H1 (cell line): ENCODE results near the gene DECR2. TPM values are rescaled to one million over a fixed set of nuclear protein-coding genes. Genes with fewer than 3 reads are reported as not detected.

ENCODE experiments used
- CTCF ChIA-PET: fragments of 300-600 bp; sonication (Branson Sonifier 250); formaldehyde crosslinking; loops from one replicate; lab custom pipeline; 2021; ENCODE audit not compliant: partially characterized antibody; lab: Charles Lee
- POLR2A ChIA-PET: fragments of 300-600 bp; sonication (Branson Sonifier 250); formaldehyde crosslinking; loops from one replicate; lab custom pipeline; 2021; ENCODE audit warnings: inconsistent platforms; ENCODE audit not compliant: partially characterized antibody; lab: Charles Lee
- DNase-seq, 2 experiments: peaks; one replicate each; pipeline versions ENCODE4 v3.0.0 to v3.0.0-alpha.2; 2010 to 2022; ENCODE audit warnings: low spot score in 2 of 2, low read depth in 1 of 2, mixed read lengths in 1 of 2
- FAIRE-seq: peaks from 2 replicates; lab custom pipeline; 2011; peaks lifted over from hg19 to GRCh38; lab: Jason Lieb, UNC
- H2AFZ ChIP-seq: 2 replicates; pipeline ENCODE4 v1.8.1; 2012; ENCODE audit warnings: low read length, inconsistent platforms
- H2AK5ac ChIP-seq: 2 replicates; pipeline ENCODE4 v1.6.1; 2013; ENCODE audit warnings: low read depth, low read length
- H2BK120ac ChIP-seq: replicated peaks from 2 replicates; pipeline ENCODE3; 2013; ENCODE audit warnings: low read depth, low read length, inconsistent platforms
- H2BK12ac ChIP-seq: 2 replicates; pipeline ENCODE4 v1.6.1; 2013; ENCODE audit warnings: low read depth, low read length
- H2BK15ac ChIP-seq: 2 replicates; pipeline ENCODE4 v1.6.1; 2013; ENCODE audit warnings: low read length
- H2BK20ac ChIP-seq: 2 replicates; pipeline ENCODE4 v1.6.1; 2013; ENCODE audit warnings: low read length
- H2BK5ac ChIP-seq: 2 replicates; pipeline ENCODE4 v1.6.1; 2013; ENCODE audit warnings: low read depth, low read length
- H3K14ac ChIP-seq: 2 replicates; pipeline ENCODE4 v1.6.1; 2013; ENCODE audit warnings: inconsistent platforms; ENCODE audit not compliant: insufficient read length
- H3K18ac ChIP-seq: 2 replicates; pipeline ENCODE4 v1.6.1; 2013; ENCODE audit warnings: low read length; ENCODE audit errors: extremely low read depth
- H3K23ac ChIP-seq: 2 replicates; pipeline ENCODE4 v1.6.1; 2013; ENCODE audit warnings: inconsistent platforms; ENCODE audit not compliant: insufficient read length
- H3K23me2 ChIP-seq: 2 replicates; pipeline ENCODE4 v1.6.1; 2013; ENCODE audit warnings: low read depth, low read length
- H3K27ac ChIP-seq: 2 replicates; pipeline ENCODE4 v1.6.1; 2011; ENCODE audit warnings: low read depth, low read length, inconsistent platforms
- H3K27me3 ChIP-seq, 4 experiments: replicated peaks in 1 of 4; 1 replicate in 1 of 4; 2 replicates in 3 of 4; pipeline versions ENCODE4 v1.6.1 to v1.8.1; 2011 to 2013; ENCODE audit warnings: low read length in 3 of 4, mild to moderate bottlenecking in 3 of 4, inconsistent platforms in 2 of 4, mixed read lengths in 2 of 4, moderate library complexity in 1 of 4; ENCODE audit not compliant: control insufficient read depth in 3 of 4, insufficient read depth in 3 of 4; ENCODE audit errors: extremely low read depth in 1 of 4
- H3K36me3 ChIP-seq, 4 experiments: 2 replicates each; pipeline versions ENCODE4 v1.6.1 to v1.8.1; 2011 to 2013; ENCODE audit warnings: mild to moderate bottlenecking in 4 of 4, low read length in 3 of 4, moderate library complexity in 2 of 4, control low read depth in 1 of 4, inconsistent platforms in 1 of 4; ENCODE audit not compliant: insufficient read depth in 4 of 4, control insufficient read depth in 2 of 4
- H3K4ac ChIP-seq: replicated peaks from 2 replicates; pipeline ENCODE3; 2013; ENCODE audit warnings: low read length, low read depth, mixed read lengths, inconsistent platforms; ENCODE audit not compliant: insufficient read length
- H3K4me1 ChIP-seq, 4 experiments: replicated peaks in 1 of 4; 1 replicate in 1 of 4; 2 replicates in 3 of 4; pipeline versions ENCODE4 v1.6.1 to v1.8.1; 2011 to 2013; ENCODE audit warnings: low read length in 3 of 4, inconsistent platforms in 2 of 4, mixed read lengths in 1 of 4; ENCODE audit not compliant: insufficient read depth in 4 of 4, control insufficient read depth in 3 of 4
- H3K4me2 ChIP-seq, 2 experiments: 2 replicates each; pipeline versions ENCODE4 v1.6.1 to v1.8.1; 2011 to 2013; ENCODE audit warnings: low read depth in 2 of 2, low read length in 2 of 2, control low read depth in 1 of 2, inconsistent platforms in 1 of 2, mild to moderate bottlenecking in 1 of 2; ENCODE audit not compliant: insufficient read depth in 1 of 2
- H3K4me3 ChIP-seq, 4 experiments: fragments of 200-600, 300-600 bp in 1 of 4; sonication (generic), shearing (Covaris generic), sonication (Bioruptor Twin) in 1 of 4; 2 replicates each; pipeline versions ENCODE4 v1.5.1 to v1.8.1; 2011 to 2016; ENCODE audit warnings: low read length in 4 of 4, low read depth in 3 of 4, control low read depth in 2 of 4, inconsistent platforms in 2 of 4, mild to moderate bottlenecking in 2 of 4, mixed read lengths in 1 of 4, moderate library complexity in 1 of 4; ENCODE audit not compliant: insufficient read depth in 2 of 4; ENCODE audit errors: extremely low read depth in 1 of 4
- H3K56ac ChIP-seq: replicated peaks from 2 replicates; pipeline ENCODE3; 2013; ENCODE audit warnings: low read depth, mild to moderate bottlenecking, mixed read lengths, low read length, inconsistent platforms; ENCODE audit not compliant: insufficient read length
- H3K79me1 ChIP-seq: 2 replicates; pipeline ENCODE4 v1.6.1; 2013; ENCODE audit warnings: low read depth, low read length, control low read depth
- H3K79me2 ChIP-seq, 2 experiments: 2 replicates each; pipeline versions ENCODE4 v1.6.1 to v1.8.1; 2012 to 2013; ENCODE audit warnings: low read length in 2 of 2, mild to moderate bottlenecking in 2 of 2, inconsistent platforms in 1 of 2; ENCODE audit not compliant: insufficient read depth in 2 of 2, control insufficient read depth in 1 of 2
- H3K9ac ChIP-seq, 4 experiments: replicated peaks in 1 of 4; 1 replicate in 1 of 4; 2 replicates in 3 of 4; pipeline versions ENCODE4 v1.6.1 to v1.8.1; 2011 to 2013; ENCODE audit warnings: low read depth in 3 of 4, low read length in 3 of 4, control low read depth in 2 of 4, mild to moderate bottlenecking in 2 of 4, moderate library complexity in 2 of 4, inconsistent platforms in 1 of 4; ENCODE audit errors: extremely low read depth in 1 of 4
- H3K9me3 ChIP-seq, 2 experiments: 2 replicates each; pipeline versions ENCODE4 v1.6.1 to v1.8.1; 2012 to 2013; ENCODE audit warnings: mild to moderate bottlenecking in 2 of 2, moderate library complexity in 2 of 2, control low read depth in 1 of 2, inconsistent platforms in 1 of 2, low read depth in 1 of 2, low read length in 1 of 2, mixed read lengths in 1 of 2; ENCODE audit not compliant: insufficient read depth in 2 of 2
- H4K20me1 ChIP-seq, 2 experiments: replicated peaks in 1 of 2; 2 replicates each; pipeline versions ENCODE3 to v1.8.1; 2011 to 2013; ENCODE audit warnings: inconsistent platforms in 2 of 2, low read length in 2 of 2, mild to moderate bottlenecking in 1 of 2; ENCODE audit not compliant: insufficient read depth in 2 of 2, control insufficient read depth in 1 of 2
- H4K5ac ChIP-seq: 2 replicates; pipeline ENCODE4 v1.6.1; 2013; ENCODE audit warnings: low read length, low read depth, mixed read lengths, inconsistent platforms; ENCODE audit not compliant: insufficient read length
- H4K8ac ChIP-seq: 2 replicates; pipeline ENCODE4 v1.8.0; 2013; ENCODE audit warnings: mild to moderate bottlenecking, moderate library complexity, low read length, inconsistent platforms; ENCODE audit not compliant: insufficient read depth; ENCODE audit errors: extremely low read depth
- H4K91ac ChIP-seq: replicated peaks from 2 replicates; pipeline ENCODE3; 2013; ENCODE audit warnings: low read length, mixed read lengths, inconsistent platforms; ENCODE audit not compliant: insufficient read length
- ATF3 ChIP-seq: IDR thresholded peaks from 2 replicates; pipeline ENCODE4 v1.6.1; 2011; ENCODE audit warnings: low read depth, mild to moderate bottlenecking, low read length; ENCODE audit not compliant: insufficient read depth
- NANOG ChIP-seq: IDR thresholded peaks from 2 replicates; pipeline ENCODE4 v1.6.1; 2011; ENCODE audit warnings: low read length, low read depth, mild to moderate bottlenecking, inconsistent platforms; ENCODE audit not compliant: insufficient read depth, poor library complexity, severe bottlenecking
- SIN3A ChIP-seq, 2 experiments: IDR thresholded peaks in 1 of 2; conservative IDR thresholded peaks in 1 of 2; 2 replicates each; pipeline ENCODE4 v1.6.1; 2011 to 2012; ENCODE audit warnings: low read length in 2 of 2, improper control_type of control experiment in 1 of 2, low read depth in 1 of 2, mild to moderate bottlenecking in 1 of 2
- WGBS, 2 experiments: shearing (Covaris generic) in 1 of 2; methylation state at CpG; one replicate each; pipeline versions ENCODE4 v1.1.6 to v1.1.7; 2013 to 2015; ENCODE audit warnings: low lambda C conversion rate in 2 of 2, mixed read lengths in 2 of 2, inconsistent platforms in 1 of 2, low coverage in 1 of 2, missing lambda C conversion rate in 1 of 2; ENCODE audit not compliant: insufficient replicate concordance in 2 of 2, insufficient coverage in 1 of 2, insufficient read length in 1 of 2; ENCODE audit errors: extremely low coverage in 1 of 2, missing lambda C conversion rate in 1 of 2; 5-methylcytosine and 5-hydroxymethylcytosine counted together
- polyA plus RNA-seq, 7 experiments: library from polyadenylated mRNA; depleted of rRNA in 3 of 7; stranded (reverse) in 5 of 7; unstranded in 2 of 7; fragments of >200 nt in 5 of 7; fragments of 200-250 nt in 2 of 7; gene quantifications; 1 replicate in 5 of 7; 2 replicates in 1 of 7; 4 replicates in 1 of 7; pipeline versions ENCODE4 v1.2.1 to v1.2.3, GENCODE V29; 2011 to 2013; ENCODE audit warnings: missing spikeins in 2 of 7, mixed read lengths in 2 of 7
- total RNA-seq: library from RNA; stranded (reverse); fragmentation: NEBNext Ultra II Directional; extraction: Animal tissue kit (Norgen Biotek cat#: 25700); gene quantifications from 2 replicates; pipeline ENCODE4 v1.2.1, GENCODE V29; 2021

DECR2 gene
- total and polyA plus RNA-seq, 2 of the 8 experiments (the other 6 are each of a cell fraction or from before 2014, with no cell fraction given), result 28.2 to 39.9 TPM

- no peak overlapping the region for H3K14ac ChIP-seq
- H3K9ac ChIP-seq, result no peak overlapping the region
- H2BK15ac ChIP-seq, result no peak overlapping the region
- no peak overlapping the region for H2BK20ac ChIP-seq
- no peak overlapping the region for H3K18ac ChIP-seq
- no peak overlapping the region for H4K8ac ChIP-seq
- no peak overlapping the region for H3K4me3 ChIP-seq
- H3K4ac ChIP-seq, result no peak overlapping the region
- CTCF ChIA-PET, result no interaction called here
- no peak overlapping the region for H2AK5ac ChIP-seq
- DNase-seq (no peak), FAIRE-seq (no peak)
- TF ChIP-seq NANOG (no peak), SIN3A (conservative IDR thresholded peaks at IDR 0.05 in 1 of 2, IDR thresholded peaks at IDR 0.05 in 1 of 2; ENCODE audit: low read depth in 1 of 2, low read length in 2 of 2) (no peak), ATF3 (no peak)
- no peak overlapping the region for H4K91ac ChIP-seq
- no peak overlapping the region for H2BK120ac ChIP-seq
- POLR2A ChIA-PET, result interaction anchor here (1.4 to 1.5 kb wide), 2 partner anchors 9 to 10 kb away, joined by 5 to 6 read pairs; no protein-coding TSS in a partner anchor
- no peak overlapping the region for H4K5ac ChIP-seq
- peaks cover 9 to 41% of the 10 kb centered on the region in 2 experiments for H4K20me1 ChIP-seq
- H3K79me2 ChIP-seq, result peaks cover 0 to 10% of the 10 kb centered on the region in 2 experiments; a peak in 1 of 4 replicates
- H3K27ac ChIP-seq, result no peak overlapping the region
- H3K79me1 ChIP-seq, result no peaks in the 10 kb centered on the region
- no peak overlapping the region for H3K23ac ChIP-seq
- no peak overlapping the region for H3K4me2 ChIP-seq
- H3K4me1 ChIP-seq, result peaks cover 2 to 17% (median 12%) of the 10 kb centered on the region in 4 experiments
- 87% methylated on average over 9 of the region's 9 CpGs; no CpG with 5 or more reads in 1 of the 2 experiments for WGBS, 2 experiments
- H3K56ac ChIP-seq, result no peak overlapping the region
- no peaks in the 10 kb centered on the region for H3K27me3 ChIP-seq
- no peak overlapping the region for H2BK12ac ChIP-seq
- H3K36me3 ChIP-seq, result peaks cover 21 to 57% (median 29%) of the 10 kb centered on the region in 4 experiments
- no peak overlapping the region for H2AFZ ChIP-seq
- no peaks in the 10 kb centered on the region; the same call in 1 of the 2 replicates for H3K23me2 ChIP-seq
- H2BK5ac ChIP-seq, result no peak overlapping the region
- no peaks in the 10 kb centered on the region for H3K9me3 ChIP-seq
Observed at GRCh38 chr16:374616-374926, 27.1 kb upstream of the DECR2 start.
